Kidney epithelial cell (primary cell): ENCODE measurements around the gene LTB4R. TPM values are rescaled to one million over a fixed set of nuclear protein-coding genes. Genes with fewer than 3 reads are reported as not detected.
A peak's percentile ranks its signal among the peaks of the same experiment; 100 is the strongest.

ENCODE experiments used
- DNase-seq: peaks from one replicate; pipeline ENCODE4 v3.0.0-alpha.2; 2010; ENCODE audit warnings: low read depth
- H3K27me3 ChIP-seq: 2 replicates; pipeline ENCODE4 v1.6.0; 2011; ENCODE audit warnings: low read length; ENCODE audit not compliant: control insufficient read depth, insufficient read depth
- H3K36me3 ChIP-seq: 2 replicates; pipeline ENCODE4 v1.5.1; 2011; ENCODE audit warnings: low read length; ENCODE audit not compliant: control insufficient read depth, insufficient read depth
- H3K4me3 ChIP-seq: 2 replicates; pipeline ENCODE4 v1.5.1; 2011; ENCODE audit warnings: low read depth, mild to moderate bottlenecking, control low read depth, low read length
- CTCF ChIP-seq: IDR thresholded peaks from 2 replicates; pipeline ENCODE4 v1.5.1; 2011; ENCODE audit warnings: mild to moderate bottlenecking, moderate library complexity, low read length, control low read depth, inconsistent platforms; ENCODE audit not compliant: insufficient read depth, poor library complexity, severe bottlenecking
- total RNA-seq: library from RNA; depleted of rRNA; stranded (reverse); fragments of >200 nt; gene quantifications from 2 replicates; pipeline ENCODE4 v1.2.3, GENCODE V29; 2015

The LTB4R gene
- total RNA-seq, 1 donor from 2014 or later = 2.8 TPM

DNA sequence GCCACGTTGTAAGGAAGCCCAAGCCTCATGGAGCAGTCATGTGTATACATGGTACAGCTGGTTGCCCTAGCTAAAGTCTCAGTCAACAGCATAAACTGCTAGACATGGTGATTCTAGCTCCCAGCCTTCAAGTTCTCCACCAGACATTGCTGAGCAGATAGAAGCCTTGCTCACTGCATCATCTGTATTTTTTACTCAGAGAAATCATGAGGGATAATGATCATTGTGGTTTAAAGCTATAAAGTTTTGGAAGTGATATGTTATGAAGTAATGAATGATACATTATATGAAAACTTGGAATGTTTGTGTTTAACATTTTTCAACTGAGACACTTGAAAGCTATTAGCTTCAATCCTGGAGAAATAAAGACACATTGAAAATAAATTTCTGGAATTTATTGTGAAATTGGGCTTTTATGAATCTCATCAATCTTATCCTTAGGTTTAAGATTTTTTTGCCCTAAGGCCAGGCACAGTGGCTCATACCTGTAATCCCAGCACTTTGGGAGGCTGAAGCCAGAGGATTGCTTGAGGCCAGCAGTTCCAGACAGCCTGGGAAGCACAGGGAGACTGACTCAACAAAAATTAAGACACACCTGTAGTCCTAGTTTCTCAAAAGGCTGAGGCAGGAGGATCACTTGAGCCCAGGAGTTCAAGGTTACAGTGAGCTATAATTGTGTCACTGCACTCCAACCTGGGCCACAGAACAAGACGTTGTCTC, 51.1 kb downstream of the LTB4R start:
- H3K4me3 ChIP-seq = no peak overlapping the region

DNA sequence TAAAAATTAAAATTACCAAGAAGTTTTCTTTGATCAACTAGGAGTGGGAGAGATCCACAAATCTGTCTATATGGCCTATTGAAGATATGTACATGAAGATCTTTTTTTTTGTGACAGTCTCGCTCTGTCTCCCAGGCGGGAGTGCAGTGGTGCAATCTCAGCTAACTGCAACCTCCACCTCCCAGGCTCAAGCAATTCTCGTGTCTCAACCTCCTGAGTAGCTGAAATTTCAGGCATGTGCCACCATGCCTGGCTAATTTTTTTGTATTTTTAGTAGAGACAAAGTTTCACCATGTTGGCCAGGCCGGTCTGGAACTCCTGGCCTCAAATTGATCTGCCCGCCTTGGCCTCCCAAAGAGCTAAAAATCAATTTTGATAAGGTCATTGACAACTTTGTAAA, 52.1 kb downstream of the LTB4R start:
- no peak overlapping the region for H3K4me3 ChIP-seq
- DNase-seq = no peak
- no peaks in the 10 kb centered on the region for H3K36me3 ChIP-seq
- no peak for TF ChIP-seq CTCF
- H3K27me3 ChIP-seq = no peaks in the 10 kb centered on the region

More for the DNA sequence above, 51.1 kb downstream of the LTB4R start:
- TF ChIP-seq CTCF = no peak
- DNase-seq = no peak
- H3K36me3 ChIP-seq = no peaks in the 10 kb centered on the region
- no peaks in the 10 kb centered on the region for H3K27me3 ChIP-seq

- no peak for TF ChIP-seq CTCF
- no peaks in the 10 kb centered on the region for H3K36me3 ChIP-seq
- no peak for DNase-seq
- H3K27me3 ChIP-seq = no peaks in the 10 kb centered on the region
- no peak overlapping the region for H3K4me3 ChIP-seq
Measured at GRCh38 chr14:24364841-24365240, 53.5 kb downstream of the LTB4R start.

- peak overlapping the region; percentile 82 for H3K4me3 ChIP-seq
- no peaks in the 10 kb centered on the region for H3K27me3 ChIP-seq
- TF ChIP-seq CTCF = peak; percentile 98
- H3K36me3 ChIP-seq = no peaks in the 10 kb centered on the region
- DNase-seq = peak; percentile 69
Measured at GRCh38 chr14:24365600-24366412, 54.5 kb downstream of the LTB4R start.

GRCh38 chr14:24366413-24366720, 55.1 kb downstream of the LTB4R start:
- DNase-seq = no peak
- Histone ChIP-seq H3K36me3 (no peaks in the 10 kb centered on the region), H3K27me3 (no peaks in the 10 kb centered on the region), H3K4me3 (peak overlapping the region; percentile 82)
- no peak for TF ChIP-seq CTCF
